GM19035 (cell line): ENCODE measurements around the gene NTNG2.

Experiments
- ATAC-seq: cut with Tn5 transposase; IDR thresholded peaks from one replicate; pipeline ENCODE4 v1.9.1; 2021; ENCODE audit not compliant: unreplicated experiment

NTNG2 gene

DNA sequence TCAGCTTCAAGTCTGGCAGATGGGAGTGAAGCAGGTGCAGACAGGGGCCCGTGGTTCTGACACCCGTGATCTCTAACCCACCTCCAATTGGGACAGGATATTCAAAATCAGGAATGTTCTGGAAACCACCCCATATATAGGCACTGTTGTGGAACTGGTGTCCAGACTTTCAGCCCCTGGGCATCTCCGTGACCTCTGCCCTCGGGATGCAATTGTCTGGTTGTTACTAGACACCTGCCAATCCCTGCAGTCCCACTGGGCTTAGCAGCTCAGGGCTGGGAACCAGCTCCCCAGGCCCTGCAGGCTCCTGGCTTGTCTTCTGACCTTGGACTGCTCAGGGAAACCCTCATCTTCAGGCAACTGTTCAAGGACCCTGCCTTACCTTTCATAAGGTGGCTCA is 38.8 kb downstream of the NTNG2 start:
- no peak for ATAC-seq

DNA sequence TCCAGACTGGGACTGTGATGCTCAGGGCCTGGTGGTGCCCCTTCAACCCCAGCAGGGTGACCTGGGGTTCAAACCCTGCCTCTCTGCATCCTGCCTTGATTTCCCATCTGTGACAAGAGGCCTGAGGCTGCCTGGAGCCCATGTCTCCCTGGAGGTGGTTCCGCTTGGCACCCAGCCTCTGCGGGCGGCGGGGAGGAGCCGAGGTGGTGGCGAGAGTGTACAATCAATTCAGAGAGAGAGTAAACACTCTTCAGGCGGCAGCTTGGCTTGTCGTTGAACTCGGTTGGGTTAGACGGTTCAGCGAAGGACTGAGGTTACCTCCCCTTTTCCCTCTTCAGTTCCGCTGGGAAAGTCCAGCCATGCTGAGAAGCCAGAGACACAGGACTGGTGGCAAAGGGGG is 39.3 kb downstream of the NTNG2 start:
- no peak for ATAC-seq

DNA sequence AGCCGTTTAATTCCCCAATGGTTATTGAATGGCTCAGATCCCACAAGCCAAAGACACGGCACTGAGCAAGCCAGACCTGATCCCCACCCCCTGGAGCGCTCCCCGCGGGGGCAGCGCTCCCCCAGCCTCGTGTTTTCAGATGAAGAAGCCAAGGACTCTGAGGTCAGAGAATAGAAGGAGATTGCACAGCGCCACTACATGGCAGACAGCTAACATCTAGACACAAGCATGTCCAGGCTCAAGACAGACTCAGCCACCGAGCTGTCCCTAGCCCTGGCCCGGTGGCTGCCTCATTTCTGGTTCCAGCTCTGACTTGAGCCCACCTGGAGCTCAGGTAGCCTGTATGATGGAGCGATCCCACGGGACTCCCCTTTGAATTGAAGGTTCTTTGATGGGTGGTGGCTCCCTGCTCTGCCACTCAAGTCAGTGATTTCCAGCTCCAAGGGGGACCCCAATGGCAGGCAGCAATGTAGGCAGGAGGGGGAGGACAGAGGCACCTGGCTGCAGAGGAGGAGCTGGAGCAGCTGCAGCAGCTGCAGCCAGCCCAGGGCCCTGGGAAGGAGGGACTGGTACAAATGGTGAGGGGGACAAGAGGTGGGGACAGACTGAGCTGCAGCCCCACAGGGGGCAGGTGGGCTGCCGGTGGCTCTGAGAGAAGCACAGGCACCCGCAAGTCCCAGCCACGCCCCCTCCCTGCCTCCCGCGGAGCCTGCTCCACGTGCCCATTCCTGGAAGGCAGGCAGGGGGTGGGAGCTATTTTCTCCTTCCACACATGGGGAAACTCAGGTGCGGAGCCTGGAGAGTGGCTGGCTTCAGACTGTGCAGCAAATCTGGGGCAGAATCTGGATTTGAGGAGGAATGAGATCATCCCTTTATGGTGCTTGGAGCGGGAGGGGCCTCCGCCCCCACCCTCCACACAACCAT is 40.2 kb downstream of the NTNG2 start:
- ATAC-seq: no peak

DNA sequence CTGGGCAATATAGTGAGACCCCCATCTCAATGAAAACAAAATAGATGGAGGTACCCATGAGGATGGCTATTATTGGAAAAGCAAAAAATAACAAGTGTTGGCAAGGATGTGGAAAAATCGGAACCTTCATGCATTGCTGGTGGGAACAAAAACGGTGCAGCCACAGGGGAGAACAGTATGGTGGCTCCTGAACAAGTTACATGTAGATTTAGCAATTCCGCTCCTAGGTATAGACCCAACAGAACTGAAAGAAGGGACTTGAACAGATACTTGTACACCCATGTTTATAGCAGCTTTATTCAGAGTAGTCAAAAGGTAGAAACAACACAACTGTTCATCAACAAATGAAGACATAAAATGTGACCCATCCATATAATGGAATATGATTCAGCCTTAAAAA is 43.0 kb downstream of the NTNG2 start:
- no peak for ATAC-seq

DNA sequence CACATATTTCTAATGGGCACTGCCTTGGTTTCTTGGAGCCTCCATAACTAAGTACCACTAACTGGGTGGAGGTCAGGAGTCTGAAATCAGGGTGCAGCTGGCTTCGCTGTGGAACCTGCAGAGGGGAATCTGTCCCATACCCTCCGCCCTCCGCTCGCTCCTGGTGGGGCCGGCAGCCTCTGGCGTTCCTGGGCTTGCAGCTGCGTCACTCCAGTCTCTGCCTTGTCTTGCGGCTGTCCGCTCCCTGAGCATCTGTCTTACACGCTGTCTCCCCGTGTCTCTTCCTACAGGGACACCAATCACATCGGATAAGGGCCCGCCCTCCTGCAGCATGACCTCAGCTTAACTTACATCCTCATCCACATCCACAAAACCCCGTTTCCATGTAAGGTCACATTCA is 45.4 kb downstream of the NTNG2 start:
- no peak for ATAC-seq

DNA sequence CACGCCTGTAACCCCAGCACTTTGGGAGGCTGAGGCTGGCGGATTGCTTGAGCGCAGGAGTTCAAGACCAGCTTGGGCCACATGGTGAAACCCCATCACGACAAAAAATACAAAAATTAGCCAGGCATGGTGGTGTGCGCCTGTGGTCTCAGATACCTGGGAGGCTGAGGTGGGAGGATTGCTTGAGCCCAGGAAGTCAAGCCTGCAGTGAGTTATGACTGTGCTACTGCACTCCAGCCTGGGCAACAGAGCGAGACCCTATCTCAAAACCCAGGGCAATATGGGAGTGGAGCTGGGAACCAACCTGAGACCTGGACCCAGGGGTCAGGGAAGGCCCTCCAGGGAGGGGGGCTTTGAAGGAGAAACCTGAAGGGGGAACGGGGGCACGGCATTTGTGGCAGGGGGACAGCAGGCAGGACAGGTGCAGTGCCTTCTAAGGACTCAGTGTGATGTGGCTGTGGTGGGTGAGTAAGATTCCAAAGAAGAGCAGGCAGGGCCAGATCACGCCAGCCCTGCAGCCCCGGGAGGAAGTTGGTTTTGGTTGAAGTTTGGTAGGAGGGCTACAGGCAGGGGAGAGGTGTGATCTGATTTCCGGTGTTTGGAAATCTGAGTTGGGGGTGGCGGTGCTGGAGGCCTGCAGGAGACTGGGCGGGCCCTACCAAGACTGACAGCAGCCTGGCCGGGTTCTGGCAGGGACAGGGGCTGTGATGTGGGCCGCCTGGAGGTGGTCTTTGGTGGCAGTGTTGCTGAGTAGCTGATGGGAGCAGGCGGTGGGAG is 46.2 kb downstream of the NTNG2 start:
- no peak for ATAC-seq

DNA sequence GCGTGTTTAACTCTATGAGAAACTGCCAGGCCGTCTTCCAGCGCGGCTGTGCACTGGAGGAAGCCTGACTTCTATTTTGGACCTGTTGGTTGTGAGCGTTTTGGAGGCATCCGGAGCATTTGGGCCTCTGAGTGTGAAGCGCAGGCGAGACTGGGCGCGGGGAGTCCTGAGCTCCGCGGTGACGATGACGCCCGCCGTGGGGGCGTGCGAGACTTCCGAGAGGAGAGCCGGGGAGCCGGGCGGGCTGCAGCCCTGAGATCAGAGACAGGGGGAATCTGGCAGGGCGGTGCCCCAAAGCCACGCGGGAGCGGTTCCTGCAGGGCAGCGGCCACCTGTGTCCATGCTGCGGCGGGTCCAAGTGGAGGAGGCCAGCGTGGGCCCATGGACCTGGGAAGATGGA is 47.4 kb downstream of the NTNG2 start:
- no peak for ATAC-seq

DNA sequence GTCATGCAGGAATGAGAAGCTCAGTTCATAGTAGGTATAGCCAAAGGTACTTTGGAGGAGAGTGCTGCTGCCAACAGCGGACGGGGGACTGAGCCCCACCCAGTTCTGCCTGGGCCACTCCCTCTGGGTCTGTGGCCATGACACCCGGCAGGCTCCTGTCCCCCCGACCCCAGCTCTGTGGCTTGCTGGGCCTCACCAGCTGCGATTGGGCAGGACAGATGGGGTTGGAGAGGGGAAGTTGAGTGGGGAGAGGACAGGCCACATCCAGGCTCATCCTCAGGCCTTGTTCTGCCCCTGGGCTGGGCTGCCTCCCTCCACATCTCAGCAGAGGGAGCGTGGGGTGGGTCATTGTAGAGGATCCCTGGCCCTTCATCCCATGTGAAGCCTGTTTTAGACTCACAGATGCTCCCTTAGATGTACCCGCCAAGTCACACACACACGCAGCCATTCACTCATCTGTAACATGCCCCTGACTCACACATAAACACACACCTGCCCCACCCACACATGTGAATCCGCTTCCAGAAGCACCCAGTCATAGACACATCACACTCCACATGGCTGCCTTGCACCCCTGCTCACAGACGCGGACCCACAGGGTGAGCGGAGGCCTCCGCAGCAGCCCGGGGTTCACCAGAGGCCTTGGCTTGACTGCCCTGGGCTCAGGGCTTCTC is 48.8 kb downstream of the NTNG2 start:
- no peak for ATAC-seq

DNA sequence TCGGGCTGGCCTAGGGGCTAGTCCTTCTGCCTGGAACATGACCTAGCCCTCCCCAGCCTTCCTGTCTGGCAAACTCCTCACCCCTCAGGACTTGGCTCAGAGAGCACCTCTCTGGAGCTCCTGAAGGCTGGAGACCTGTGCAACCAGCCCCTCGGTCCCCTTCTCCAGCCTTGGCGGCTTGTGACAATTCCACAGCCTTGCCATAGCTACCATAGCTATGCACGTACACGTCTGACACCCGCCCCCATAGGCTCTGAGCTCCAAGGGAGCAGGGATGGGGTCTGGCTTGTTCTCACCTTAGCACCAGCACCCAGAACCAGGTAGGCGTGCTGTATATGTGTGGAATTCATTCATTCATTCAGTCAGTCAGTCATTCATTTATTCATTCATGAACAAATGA is 49.7 kb downstream of the NTNG2 start:
- no peak for ATAC-seq

DNA sequence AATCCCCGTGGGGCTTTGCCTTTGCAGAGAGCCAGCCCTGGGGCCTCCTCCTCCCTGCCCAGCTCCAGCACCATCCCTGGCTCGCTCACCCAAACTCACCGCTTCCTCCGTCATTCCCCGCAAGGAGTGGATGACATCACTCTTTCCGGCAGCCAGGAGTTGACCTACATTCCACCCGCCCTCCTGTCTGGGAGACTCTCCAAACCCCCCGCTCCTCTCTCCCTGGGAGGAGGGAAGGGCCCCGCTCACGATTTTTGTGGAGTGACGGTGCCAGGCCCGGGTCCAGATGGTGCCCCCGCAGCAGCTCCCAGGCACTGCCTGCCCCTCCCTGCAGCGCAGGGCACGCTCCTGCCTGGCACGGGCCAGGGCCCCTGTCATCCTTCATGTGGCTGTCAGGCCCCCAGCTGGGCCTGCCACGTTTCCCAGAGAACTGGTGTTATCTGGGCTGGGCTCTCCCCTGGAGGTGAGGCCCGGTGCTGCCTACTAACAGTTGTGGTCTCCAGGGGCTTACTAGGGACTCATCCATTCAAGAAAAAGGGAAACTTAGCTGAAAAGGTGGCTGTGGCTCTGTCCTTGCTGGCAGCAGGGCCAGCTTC is 52.3 kb downstream of the NTNG2 start:
- ATAC-seq: no peak

DNA sequence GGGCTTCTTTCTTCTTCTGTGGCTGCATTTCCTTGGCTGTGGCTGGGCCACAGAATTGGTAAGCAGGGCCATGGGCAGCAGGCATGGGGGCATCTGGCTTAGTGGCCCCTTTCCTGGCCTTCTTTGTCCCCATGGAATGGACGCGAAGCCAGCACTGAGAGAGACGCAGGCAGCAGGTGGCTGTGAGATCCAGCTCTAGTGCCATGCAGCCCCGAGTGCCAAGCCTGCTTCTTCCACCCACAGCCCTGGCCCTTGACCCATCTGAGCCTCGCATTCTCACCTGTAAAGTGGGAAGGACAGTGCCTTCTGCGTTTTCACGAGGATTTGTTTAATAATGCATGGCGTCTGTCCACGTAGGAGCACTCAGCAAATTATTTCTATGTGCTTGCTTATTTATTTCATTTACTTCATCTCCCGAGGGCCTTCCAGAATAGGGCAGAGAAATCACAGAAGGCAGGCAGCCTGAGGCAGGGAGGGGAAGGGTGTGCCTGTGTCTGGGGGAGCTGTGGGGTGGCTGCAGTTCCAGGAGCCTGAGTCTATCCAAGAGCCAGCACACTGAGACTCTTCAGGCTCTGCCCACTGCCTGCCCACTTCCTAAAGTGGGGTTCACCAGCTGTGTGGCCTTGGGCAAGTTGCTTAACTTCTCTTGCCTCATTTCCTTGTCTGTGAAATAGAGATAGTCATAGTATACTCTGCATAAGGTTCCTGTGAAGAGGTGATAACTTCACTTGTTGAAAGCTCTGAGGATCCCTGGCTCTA is 55.2 kb downstream of the NTNG2 start:
- ATAC-seq: no peak

DNA sequence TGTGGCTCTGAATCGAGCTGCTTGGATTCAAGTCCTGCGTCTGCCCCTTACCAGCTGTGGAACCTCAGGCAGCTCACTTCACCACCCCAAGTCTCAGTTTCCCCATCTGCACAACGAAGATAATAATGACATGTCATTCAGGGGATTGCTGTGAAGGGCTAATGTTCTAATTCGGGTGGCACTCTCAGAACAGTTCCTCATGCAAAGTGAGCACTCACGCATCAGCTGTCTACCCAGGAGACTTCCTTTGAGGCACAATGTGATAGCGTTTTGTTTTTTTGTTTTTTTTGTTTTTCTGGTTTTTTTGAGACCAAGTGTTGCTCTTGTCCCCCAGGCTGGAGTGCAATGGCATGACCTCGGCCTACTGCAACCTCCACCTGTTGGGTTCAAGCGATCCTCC is 56.4 kb downstream of the NTNG2 start:
- no peak for ATAC-seq

DNA sequence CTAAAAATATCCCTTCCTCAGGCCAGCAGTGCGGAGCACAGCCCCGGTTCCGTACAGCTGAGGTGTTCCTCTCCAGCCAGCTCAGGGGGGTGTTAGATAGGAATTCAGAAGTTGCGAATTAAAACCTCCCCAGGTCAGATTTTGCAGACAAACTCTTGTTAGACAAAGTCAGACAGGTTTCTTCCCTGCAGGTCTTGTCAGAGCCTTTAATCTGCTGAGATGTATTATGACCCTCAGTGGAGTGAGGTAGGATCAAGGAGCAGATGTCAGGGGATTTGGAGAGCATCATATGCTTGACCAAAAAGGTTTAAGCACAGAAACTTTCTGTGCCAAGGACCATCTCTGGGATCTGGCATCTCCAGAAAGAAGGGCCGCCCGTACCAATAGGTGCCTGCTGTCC is 60.1 kb downstream of the NTNG2 start:
- no peak for ATAC-seq

DNA sequence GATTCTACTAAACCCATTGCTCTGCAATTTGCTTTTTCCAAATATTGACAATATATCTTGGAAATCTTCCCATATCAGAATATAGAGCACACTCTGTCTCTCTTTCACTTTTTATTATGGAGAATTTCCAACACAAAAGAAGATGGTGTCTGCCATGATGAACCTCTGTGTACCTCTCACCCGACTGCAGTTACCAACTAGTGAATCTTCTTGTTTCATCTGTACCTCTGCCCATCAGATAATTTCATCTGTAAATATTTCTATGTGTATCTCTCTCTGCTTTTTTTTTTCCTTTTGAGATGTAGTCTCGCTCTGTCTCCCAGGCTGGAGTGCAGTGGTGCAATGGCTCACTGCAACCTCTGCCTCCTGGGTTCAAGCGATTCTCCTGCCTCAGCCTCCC is 62.8 kb downstream of the NTNG2 start:
- no peak for ATAC-seq

DNA sequence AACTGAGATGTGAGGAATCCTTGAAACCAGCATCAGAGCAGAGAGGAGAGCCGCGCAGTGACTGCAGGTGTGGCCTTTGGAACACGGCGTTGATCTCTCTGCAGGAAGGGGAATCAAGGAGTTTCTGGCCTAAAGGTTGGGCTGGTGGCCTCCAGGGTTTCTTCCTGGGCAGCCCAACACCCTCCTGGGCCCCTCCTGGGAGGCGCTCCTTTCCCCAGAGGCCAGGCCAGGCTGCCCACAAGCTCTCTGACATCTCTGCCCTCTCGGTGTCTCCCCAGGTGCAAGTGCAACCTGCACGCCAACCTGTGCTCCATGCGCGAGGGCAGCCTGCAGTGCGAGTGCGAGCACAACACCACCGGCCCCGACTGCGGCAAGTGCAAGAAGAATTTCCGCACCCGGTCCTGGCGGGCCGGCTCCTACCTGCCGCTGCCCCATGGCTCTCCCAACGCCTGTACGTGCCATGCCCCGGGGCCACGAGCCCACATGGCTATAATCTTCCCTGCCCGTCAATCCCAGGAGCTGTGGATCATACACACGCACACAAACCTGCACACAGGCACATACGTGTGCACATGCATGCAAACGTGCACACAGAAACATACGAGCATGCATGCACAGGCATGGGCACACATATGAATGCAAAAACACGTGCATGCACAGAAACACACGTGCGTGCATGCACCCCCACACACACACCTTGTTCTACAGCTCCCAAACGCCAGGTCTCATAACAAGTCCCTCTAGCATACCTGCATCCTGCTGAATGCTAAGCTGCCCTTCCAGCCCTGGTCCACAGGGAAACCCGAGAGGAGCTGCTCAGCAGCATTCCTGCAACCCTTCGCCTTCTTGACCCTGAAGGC is 64.9 kb downstream of the NTNG2 start:
- no peak for ATAC-seq

DNA sequence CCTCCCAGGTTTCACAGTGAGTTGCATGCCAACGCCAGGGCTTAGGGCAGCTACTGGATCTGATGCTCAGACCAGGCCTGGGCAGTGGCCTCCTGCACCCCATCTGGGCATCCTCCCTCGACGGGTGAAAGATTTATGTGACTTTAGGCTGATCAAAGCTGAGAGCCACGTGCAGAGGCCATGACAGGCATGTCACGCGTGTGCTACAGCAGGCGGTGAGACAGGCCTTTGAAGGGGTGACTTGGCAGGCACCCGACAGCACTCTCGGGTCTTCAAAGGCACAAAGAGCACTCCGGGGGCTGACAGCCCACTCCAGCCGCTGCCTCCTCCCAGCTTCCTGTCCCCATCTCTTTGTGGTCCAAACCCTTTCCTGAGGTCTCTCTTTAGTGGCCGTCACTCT is 66.2 kb downstream of the NTNG2 start:
- no peak for ATAC-seq

DNA sequence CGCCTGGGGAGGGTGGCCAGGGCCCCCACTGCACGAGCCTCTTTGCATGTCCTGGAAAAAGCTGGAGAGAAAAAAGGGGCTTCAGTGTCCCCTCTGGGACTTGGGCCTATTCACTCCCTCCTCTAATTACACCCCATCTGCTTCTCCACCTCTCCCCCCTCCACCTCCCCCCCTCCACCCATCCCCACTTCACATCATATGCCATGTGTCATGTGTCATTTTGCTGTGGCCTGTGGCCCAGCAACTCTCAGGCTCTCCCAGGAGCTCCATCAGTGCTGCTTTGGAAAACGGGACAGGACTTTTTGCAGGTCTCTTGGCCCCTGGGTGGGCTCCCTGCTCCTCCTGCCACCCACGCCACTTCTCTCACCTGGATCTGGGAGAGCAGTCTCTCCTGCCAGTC is 68.7 kb downstream of the NTNG2 start:
- no peak for ATAC-seq

DNA sequence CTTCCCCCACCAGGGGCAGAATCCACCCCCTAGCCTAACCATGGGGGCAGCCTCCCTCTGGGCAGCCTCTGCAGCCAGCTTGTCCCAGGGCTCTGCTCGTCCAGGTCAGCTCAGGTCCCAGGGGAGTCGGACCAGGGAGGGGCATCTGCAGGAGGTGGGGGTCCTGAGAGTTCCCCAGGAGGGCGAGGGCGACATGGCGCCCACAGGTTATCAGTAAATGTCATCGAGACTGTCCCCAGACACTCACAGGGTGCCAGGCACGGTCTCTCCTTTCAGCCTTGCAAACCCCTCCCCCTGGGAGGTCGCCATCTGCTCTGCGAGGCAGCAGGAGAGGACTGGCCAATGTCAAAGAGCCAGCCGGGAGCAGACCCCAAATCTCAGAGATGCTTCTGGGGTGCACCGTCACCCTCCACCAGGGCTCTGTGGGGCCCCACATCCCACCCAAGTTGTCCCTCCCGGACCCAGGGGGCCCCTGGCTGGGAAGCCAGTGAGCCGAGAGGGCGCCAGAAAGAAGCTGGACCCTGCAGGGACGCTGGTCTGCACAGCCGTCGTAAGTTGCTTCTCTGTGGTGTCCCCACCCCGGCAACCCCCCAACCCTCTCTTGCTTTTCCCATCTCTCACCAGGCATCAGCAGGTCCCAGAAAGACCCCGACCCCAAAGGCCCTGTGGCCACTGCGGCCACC is 69.3 kb downstream of the NTNG2 start:
- ATAC-seq: no peak

DNA sequence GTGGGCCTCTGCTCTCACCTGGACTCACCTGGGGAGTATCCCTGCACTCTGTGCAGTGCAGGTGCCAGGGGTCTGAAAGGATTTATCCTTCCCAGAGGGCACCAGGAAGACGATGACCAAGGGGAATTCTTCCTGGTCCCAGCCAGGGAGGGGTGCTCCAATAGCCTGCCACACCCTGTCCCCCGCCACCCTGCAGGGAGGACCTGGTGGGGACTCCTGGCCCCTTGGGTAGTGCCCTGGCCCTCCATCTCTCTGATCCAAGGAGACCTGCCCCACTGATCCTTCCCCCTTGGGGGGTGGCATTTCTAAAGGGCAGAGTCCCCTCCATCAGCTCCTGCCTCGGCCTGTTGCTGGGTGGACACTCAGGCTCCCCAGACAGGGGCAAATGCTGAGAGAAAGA is 70.7 kb downstream of the NTNG2 start:
- no peak for ATAC-seq
